Measurements from ENCODE around the gene NPFF. TPM values are rescaled to one million over a fixed set of nuclear protein-coding genes. Genes with fewer than 3 reads are reported as not detected.

NPFF gene
- total RNA-seq, 4 donors from 2014 or later = not detected

GRCh38 chr12:53493610-53494391 lies 13.5 kb downstream of the NPFF start:
- ATAC-seq (ENCODE audit: low FRiP score) (no peak), DNase-seq (ENCODE audit: low spot score) (no peak)
- TF ChIP-seq CTCF (IDR thresholded peaks at IDR 0.05) = no peak

- peak; percentile 77 for ATAC-seq (ENCODE audit: low FRiP score)
- peak; percentile 86 for DNase-seq (ENCODE audit: low spot score)
- no peak for TF ChIP-seq CTCF (IDR thresholded peaks at IDR 0.05)
Observed at GRCh38 chr12:53492830-53493609, 14.3 kb downstream of the NPFF start.

- DNase-seq (ENCODE audit: low spot score) = no peak
- TF ChIP-seq CTCF (IDR thresholded peaks at IDR 0.05) = no peak
- no peak for ATAC-seq (ENCODE audit: low FRiP score)
Observed at GRCh38 chr12:53492188-53492587, 15.1 kb downstream of the NPFF start.

- no peak for TF ChIP-seq CTCF (IDR thresholded peaks at IDR 0.05)
- ATAC-seq (ENCODE audit: low FRiP score) (no peak), DNase-seq (ENCODE audit: low spot score) (no peak)
Observed at GRCh38 chr12:53489242-53489864, 17.9 kb downstream of the NPFF start.

- TF ChIP-seq CTCF (IDR thresholded peaks at IDR 0.05) = no peak
- DNase-seq (ENCODE audit: low spot score) = no peak
Observed at GRCh38 chr12:53486736-53487487, 20.4 kb downstream of the NPFF start.

GRCh38 chr12:53485955-53486735 lies 21.1 kb downstream of the NPFF start:
- no peak for TF ChIP-seq CTCF (IDR thresholded peaks at IDR 0.05)
- DNase-seq (ENCODE audit: low spot score) (no peak), ATAC-seq (ENCODE audit: low FRiP score) (no peak)

More at GRCh38 chr12:53486736-53487487, 20.4 kb downstream of the NPFF start:
- no peak for ATAC-seq (ENCODE audit: low FRiP score)
